ENCODE measurements around the gene HSF2.
"Not testable (repeated sequence)": the region's sequence is repeated elsewhere in the genome, so short reads cannot be mapped to it uniquely, and the experiment has no call there.

Gene HSF2

GRCh38 chr6:122438975-122439374, 39.5 kb downstream of the HSF2 start:
- no peak overlapping the region for H3K4me3 ChIP-seq
- no peak overlapping the region for H3K27ac ChIP-seq

- no peak overlapping the region for H3K4me3 ChIP-seq
- no peak overlapping the region for H3K27ac ChIP-seq
These were observed 45.8 kb downstream of the HSF2 start for GRCh38 chr6:122445274-122445673.

DNA sequence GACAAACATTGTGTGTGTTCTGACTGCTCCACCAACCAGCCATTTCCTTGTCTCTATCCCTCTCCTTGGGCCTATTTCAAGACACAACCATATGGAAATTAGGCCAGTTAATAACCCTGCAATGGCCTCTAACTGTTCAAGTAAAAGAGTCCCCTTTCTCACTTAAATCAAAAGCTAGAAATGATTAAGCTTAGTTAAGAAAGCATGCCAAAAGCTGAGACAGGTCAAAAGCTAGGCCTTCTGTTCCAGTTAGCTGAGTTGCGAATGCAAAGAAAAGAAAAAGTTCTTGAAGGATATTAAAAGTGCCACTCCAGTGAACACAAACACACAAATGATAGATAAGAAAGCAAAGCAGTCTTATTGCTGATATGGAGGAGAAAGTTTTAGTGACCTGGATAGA, 49.6 kb downstream of the HSF2 start:
- H3K4me3 ChIP-seq, result no peak overlapping the region
- no peak overlapping the region for H3K27ac ChIP-seq

GRCh38 chr6:122452509-122452908, 53.1 kb downstream of the HSF2 start:
- no peak overlapping the region for H3K4me3 ChIP-seq
- no peak overlapping the region for H3K27ac ChIP-seq

- Histone ChIP-seq H3K27ac (no peak overlapping the region), H3K4me3 (no peak overlapping the region)
These were observed 55.2 kb downstream of the HSF2 start for GRCh38 chr6:122454673-122455072.

- H3K4me3 ChIP-seq, H3K27ac ChIP-seq: not testable (repeated sequence)
These were observed 55.7 kb downstream of the HSF2 start for GRCh38 chr6:122455116-122455515.

GRCh38 chr6:122458087-122458486, 58.6 kb downstream of the HSF2 start:
- H3K4me3 ChIP-seq, result no peak overlapping the region
- H3K27ac ChIP-seq, result no peak overlapping the region

DNA sequence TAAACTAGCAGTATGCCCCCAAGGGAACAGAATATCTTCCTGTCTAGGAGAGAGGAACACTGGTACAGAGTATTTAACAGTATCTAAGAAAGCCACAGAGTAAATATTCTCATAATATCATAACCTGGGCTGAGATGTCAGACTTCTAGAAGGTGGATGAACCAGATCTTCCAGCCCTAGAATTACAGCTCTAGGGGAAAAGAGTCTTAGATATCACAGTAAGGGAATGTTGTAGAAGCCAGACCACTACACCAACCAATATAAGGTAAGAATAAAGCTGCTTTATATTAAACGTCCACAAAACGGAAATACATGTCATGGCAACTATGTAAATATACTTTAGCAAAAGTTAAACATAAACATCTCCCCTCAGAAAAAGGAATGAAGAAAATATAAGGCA, 59.8 kb downstream of the HSF2 start:
- H3K4me3 ChIP-seq, result no peak overlapping the region
- no peak overlapping the region for H3K27ac ChIP-seq

DNA sequence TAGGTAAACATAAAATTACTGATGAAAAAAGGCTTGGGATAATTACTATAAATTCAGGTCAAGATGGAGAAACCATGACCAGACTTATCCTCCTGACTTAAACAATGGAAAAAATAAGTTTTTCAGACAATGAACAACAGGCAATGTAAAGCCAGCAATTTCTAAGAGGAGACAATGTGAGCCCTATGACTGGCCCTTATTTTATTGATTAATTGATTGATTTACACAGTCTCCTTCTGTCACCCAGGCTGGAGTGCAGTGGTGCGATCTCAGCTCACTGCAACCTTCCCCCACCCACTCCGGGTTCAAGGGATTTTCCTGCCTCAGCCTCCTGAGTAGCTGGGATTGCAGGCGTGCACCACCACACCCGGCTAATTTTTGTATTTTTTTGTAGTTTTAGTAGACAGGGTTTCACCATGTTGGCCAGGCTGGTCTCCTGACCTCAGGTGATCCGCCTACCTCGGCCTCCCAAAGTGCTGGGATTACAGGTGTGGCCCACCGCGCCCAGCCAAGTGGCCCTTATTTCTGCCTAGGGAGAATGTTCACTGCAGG, 60.5 kb downstream of the HSF2 start:
- not testable (repeated sequence) for H3K27ac ChIP-seq, H3K4me3 ChIP-seq

- H3K27ac ChIP-seq, result no peak overlapping the region
- no peak overlapping the region for H3K4me3 ChIP-seq
These were observed 62.4 kb downstream of the HSF2 start for GRCh38 chr6:122461885-122462284.

- Histone ChIP-seq H3K27ac (peak within 1 kb of the TSS; percentile 62 to 98 (median 94)), H3K4me3 (peak within 1 kb of the TSS; percentile 48 to 95 (median 67))
These were observed 71.9 kb downstream of the HSF2 start, which contains the start of gene SERINC1 for GRCh38 chr6:122471107-122472021. SERINC1 (minus strand) TSS chr6:122471807; CDS start chr6:122471737, 70 bp downstream.

GRCh38 chr6:122472022-122472340, 72.5 kb downstream of the HSF2 start:
- Histone ChIP-seq H3K4me3 (peak overlapping the region; percentile 48 to 95 (median 67)), H3K27ac (peak overlapping the region; percentile 8 to 98 (median 94))

DNA sequence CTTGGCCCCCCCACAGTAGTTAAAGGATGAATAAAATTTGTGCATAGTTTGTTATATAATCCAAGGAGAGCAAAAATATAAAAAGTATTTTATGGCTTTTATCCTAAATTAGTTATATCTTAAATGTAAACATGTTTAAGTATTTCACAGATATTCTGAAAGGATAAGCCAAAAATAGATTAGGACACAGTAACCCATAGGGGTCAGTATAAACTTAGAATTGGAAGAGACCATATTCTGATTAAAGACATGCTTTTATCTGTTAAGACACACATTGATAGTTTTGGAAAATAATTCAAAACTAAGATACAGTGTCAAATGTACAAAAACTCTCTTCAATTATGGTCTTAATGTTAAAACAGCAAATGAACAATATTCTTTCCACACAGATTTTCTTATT, 76.7 kb downstream of the HSF2 start:
- no peak overlapping the region for H3K4me3 ChIP-seq
- H3K27ac ChIP-seq, result no peak overlapping the region

- no peak overlapping the region for H3K4me3 ChIP-seq
- no peak overlapping the region for H3K27ac ChIP-seq
These were observed 83.3 kb downstream of the HSF2 start for GRCh38 chr6:122482750-122483080.
